Stimulated activated CD4-positive, alpha-beta T cell treated with anti-CD3 and anti-CD28 coated beads, Interleukin-12 subunit alpha, Interleukin-12 subunit beta, amount 100 ng/mL, for 24 hours (primary cell): ENCODE data around the gene HNRNPR.
"Not testable (repeated sequence)": the region's sequence is repeated elsewhere in the genome, so short reads cannot be mapped to it uniquely, and the experiment has no call there.

Source experiments
- DNase-seq, 2 experiments: peaks; one replicate each; pipeline ENCODE4 v3.0.0-alpha.2; 2020; ENCODE audit warnings: low read depth in 2 of 2

The HNRNPR gene

GRCh38 chr1:23344111-23344986, at the start of gene HNRNPR:
TSS of gene HNRNPR (minus strand) at chr1:23344284. CDS start at chr1:23341008, 3,276 bp downstream.
- DNase-seq, result peak; percentile 98 to 100

GRCh38 chr1:23393706-23394105, 49.6 kb upstream of the HNRNPR start:
- no peak for DNase-seq

- DNase-seq, result no peak
Measured at GRCh38 chr1:23392125-23392855, 48.2 kb upstream of the HNRNPR start.

DNA sequence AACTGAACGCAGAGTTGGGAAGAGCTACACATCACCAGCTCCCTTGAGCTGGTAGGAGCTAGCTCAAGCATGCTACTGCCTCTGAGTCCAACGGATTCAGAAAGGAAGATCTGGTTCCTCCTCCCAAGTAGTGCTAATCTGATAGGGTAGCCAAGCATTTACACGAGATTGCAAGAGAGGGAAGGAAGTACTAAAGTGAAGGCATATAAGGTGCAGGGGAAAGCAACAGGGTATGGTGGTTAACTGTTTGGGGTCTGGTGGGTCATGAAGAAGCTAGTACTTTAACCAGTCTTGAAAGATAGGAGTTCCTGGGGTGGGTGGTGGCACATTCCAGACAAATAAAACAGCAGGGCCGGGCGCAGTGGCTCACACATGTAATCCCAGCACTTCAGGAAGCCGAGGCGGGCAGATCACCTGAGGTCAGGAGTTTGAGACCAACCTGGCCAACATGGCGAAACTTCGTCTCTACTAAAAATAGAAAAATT, 45.8 kb upstream of the HNRNPR start:
- no peak for DNase-seq

DNA sequence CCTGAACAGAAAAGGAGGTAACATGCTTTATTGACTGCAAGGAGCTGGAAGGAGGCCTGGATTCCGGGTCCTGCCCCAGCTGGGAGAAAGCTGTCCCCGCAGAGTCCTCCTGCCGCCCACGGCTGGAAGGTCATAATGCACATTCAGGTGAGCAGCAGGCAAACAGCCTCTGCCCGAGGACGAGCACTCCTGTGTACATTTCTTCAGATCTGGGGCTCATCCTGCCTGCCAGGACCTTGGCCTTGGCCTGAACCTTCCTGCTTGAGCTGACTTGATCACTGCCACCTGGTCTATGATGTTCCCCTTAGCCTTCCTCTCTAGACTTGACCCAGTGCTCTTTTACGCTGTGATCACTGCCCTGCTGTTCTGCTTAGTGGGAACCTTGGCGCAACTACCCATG, 43.4 kb upstream of the HNRNPR start:
- no peak for DNase-seq

GRCh38 chr1:23385119-23385621, 41.1 kb upstream of the HNRNPR start:
- no peak for DNase-seq

- DNase-seq, result no peak
Measured at GRCh38 chr1:23384312-23385058, 40.4 kb upstream of the HNRNPR start.

- no peak for DNase-seq
Measured at GRCh38 chr1:23383577-23384311, 39.7 kb upstream of the HNRNPR start.

- DNase-seq, result no peak
Measured at GRCh38 chr1:23381233-23381885, 37.3 kb upstream of the HNRNPR start.

DNA sequence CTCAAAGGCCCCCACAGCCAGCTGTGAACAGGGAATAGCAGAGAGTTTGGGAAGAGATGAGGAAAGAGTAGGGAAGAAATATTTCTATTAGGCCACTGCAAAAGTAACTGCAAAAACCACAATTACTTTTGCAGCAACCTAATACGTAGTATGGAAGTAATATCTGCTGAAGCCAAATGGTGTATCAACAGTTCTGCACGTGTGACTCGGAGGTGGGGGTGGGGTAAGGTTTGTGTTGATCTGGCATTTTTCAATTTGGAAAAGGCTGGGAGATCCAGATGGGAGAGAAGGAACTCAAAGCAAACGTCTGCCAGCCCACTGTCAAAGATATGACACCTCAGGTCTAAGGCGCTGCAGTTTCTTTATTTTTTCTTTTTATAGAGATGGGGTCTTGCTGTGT, 36.6 kb upstream of the HNRNPR start:
- no peak for DNase-seq

GRCh38 chr1:23380236-23380635, 36.2 kb upstream of the HNRNPR start:
- not testable (repeated sequence) for DNase-seq

DNA sequence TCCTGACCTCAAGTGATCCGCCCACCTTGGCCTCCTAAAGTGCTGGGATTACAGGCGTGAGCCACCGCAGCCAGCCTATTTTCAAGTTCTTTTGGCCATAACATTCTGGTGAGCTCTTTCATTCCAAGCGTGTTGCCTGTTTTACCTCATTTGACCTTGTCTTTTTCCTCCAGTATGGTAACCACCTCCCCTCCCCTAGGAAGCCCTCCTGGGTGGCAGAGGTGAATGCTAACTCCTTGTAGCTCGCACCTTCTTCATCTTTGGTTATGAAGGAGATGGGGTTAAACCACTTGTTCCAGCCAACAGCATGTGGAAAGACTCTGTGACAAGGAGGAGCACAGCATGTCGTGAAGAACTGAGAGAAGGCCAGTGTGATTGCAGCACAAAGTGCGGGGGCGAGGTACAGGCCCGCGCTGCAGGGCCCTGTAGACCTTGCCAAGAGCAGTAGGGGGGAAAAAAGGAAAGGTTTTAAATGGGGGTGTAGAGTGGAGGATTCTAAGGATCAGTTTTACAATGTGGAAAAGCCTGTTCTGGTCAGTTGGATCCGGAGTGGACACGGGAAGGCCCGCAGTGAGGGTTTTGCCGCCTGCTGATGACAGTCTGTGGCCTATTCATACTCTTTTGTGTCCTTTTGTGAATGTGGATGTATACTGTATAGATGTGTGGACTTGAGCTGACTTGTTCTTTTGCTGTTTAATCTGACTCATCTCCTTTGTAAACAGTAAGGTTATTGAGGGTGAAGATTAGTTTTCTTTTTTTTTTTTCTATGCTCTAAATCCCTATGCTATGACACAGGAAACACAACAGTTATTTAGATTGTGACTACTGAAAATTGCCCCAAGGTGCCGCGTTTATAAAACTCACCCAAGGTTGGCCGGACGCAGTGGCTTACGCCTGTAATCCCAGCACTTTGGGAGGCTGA, 33.1 kb upstream of the HNRNPR start:
- no peak for DNase-seq

DNA sequence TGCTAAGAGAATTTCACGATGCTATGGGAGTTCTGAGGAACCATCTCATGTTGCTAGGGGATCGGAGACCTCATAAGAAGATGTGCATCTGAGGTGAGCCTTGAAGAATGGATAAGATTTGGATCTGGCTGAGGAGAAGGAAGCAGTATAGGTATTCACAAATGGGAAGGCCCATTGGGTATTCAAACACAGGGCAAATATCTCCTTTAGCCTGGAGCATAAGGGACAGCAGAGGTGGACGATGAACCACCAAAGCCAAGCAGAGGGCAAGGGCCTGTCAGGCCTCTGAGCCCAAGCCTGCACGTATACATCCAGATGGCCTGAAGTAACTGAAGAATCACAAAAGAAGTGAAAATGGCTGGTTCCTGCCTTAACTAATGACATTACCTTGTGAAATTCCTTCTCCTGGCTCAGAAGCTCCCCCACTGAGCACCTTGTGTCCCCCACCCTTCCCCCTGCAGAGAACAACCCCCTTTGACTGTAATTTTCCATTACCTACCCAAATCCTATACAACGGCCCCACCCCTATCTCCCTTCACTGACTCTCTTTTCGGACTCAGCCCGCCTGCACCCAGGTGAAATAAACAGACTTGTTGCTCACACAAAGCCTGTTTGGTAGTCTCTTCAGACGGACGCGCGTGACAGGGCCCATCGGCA, 30.1 kb upstream of the HNRNPR start:
- DNase-seq, result not testable (repeated sequence)

GRCh38 chr1:23371987-23372880, 28.1 kb upstream of the HNRNPR start:
- DNase-seq, result no peak

- no peak for DNase-seq
Measured at GRCh38 chr1:23370709-23371584, 26.9 kb upstream of the HNRNPR start.

- no peak for DNase-seq
Measured at GRCh38 chr1:23370330-23370708, 26.2 kb upstream of the HNRNPR start.
